ENCODE results near the gene ING5. TPM values are rescaled to one million over a fixed set of nuclear protein-coding genes. Genes with fewer than 3 reads are reported as not detected.

ING5 gene
- polyA plus RNA-seq, 1 experiment: 27.0 TPM

- DNase-seq (ENCODE audit: low read depth): no peak
- no peaks in the 10 kb centered on the region for H3K27me3 ChIP-seq (ENCODE audit: control insufficient read depth, insufficient read depth, low read length)
- H3K4me3 ChIP-seq (ENCODE audit: low read depth, low read length): peak overlapping the region; percentile 82
- ChIA-PET CTCF (interaction anchor here (1.2 to 2.8 kb wide), 7 partner anchors 8 to 144 kb away, joined by 3 to 15 read pairs (median 9); partner anchors contain the start of gene ING5), POLR2A (no interaction called here)
- TF ChIP-seq, protein P1, sequence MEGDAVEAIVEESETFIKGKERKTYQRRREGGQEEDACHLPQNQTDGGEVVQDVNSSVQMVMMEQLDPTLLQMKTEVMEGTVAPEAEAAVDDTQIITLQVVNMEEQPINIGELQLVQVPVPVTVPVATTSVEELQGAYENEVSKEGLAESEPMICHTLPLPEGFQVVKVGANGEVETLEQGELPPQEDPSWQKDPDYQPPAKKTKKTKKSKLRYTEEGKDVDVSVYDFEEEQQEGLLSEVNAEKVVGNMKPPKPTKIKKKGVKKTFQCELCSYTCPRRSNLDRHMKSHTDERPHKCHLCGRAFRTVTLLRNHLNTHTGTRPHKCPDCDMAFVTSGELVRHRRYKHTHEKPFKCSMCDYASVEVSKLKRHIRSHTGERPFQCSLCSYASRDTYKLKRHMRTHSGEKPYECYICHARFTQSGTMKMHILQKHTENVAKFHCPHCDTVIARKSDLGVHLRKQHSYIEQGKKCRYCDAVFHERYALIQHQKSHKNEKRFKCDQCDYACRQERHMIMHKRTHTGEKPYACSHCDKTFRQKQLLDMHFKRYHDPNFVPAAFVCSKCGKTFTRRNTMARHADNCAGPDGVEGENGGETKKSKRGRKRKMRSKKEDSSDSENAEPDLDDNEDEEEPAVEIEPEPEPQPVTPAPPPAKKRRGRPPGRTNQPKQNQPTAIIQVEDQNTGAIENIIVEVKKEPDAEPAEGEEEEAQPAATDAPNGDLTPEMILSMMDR (IDR thresholded peaks at IDR 0.05; ENCODE audit: insufficient read depth, low read depth, low read length): peak; percentile 39; the same call in 1 of the 2 replicates
- peaks cover 3% of the 10 kb centered on the region for H3K36me3 ChIP-seq (ENCODE audit: control insufficient read depth, insufficient read depth, low read length)
Measured at GRCh38 chr2:241734208-241734466, 32.3 kb downstream of the ING5 start.

DNA sequence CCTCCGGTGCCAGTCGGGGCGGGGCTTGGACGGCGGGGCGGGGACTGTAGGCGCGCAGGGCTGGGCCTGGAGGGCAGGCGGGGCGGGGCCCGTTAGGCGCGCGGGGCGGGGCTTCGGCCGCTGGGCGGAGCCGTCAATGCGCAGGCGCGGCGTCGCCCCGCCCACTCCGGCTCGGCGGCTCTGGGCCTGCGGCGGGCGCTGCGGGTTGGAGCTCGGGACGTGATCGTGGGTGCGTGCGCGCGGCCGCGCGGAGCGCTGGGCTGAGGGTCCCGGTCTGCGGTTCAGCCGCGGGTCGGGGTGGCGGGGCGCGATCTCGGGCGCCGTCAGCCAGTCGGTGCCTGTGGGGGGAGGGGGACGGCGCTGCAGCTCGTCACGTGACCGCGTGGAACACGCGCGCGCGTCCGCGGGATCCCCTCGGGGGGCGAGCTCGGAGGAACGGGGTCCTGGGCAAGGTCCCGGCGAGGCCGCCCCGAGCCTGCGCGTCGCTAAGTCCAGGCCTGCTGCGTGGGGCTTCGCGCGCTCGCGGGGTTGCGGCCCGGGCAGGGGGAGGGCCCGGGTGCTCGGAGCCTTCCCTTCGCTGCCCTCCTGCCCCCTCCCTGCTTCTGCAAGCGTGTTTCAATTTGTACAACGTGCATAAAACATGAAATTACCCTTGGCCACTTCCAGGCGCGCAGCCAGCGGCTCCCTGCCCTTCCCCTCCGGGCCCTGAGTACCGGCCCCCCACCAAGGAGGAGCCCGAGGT, 32.8 kb downstream of the ING5 start, which contains the start of gene D2HGDH:
Gene D2HGDH, plus strand, starts transcription at position 164 of the 742 bp plus-strand sequence. CDS start 595 bp downstream, outside the sequence.
- TF ChIP-seq, protein P1 (IDR thresholded peaks at IDR 0.05; ENCODE audit: insufficient read depth, low read depth, low read length): no peak
- ChIA-PET CTCF (interaction anchor here (0.7 to 2.8 kb wide), 8 partner anchors 9 to 144 kb away, joined by 3 to 15 read pairs (median 6); partner anchors contain the start of gene ING5), POLR2A (no interaction called here)
- no peaks in the 10 kb centered on the region for H3K27me3 ChIP-seq (ENCODE audit: control insufficient read depth, insufficient read depth, low read length)
- H3K4me3 ChIP-seq (ENCODE audit: low read depth, low read length): peak within 1 kb of the TSS; percentile 82
- H3K36me3 ChIP-seq (ENCODE audit: control insufficient read depth, insufficient read depth, low read length): peaks cover 5% of the 10 kb centered on the region
- DNase-seq (ENCODE audit: low read depth): peak; percentile 11

- ChIA-PET CTCF (interaction anchor here (1.5 kb wide), 1 partner anchor 142 kb away, joined by 3 read pairs; no protein-coding TSS in a partner anchor), POLR2A (no interaction called here)
- H3K27me3 ChIP-seq (ENCODE audit: control insufficient read depth, insufficient read depth, low read length): no peaks in the 10 kb centered on the region
- no peak overlapping the region for H3K4me3 ChIP-seq (ENCODE audit: low read depth, low read length)
- TF ChIP-seq, protein P1 (IDR thresholded peaks at IDR 0.05; ENCODE audit: insufficient read depth, low read depth, low read length): no peak
- H3K36me3 ChIP-seq (ENCODE audit: control insufficient read depth, insufficient read depth, low read length): peaks cover 10% of the 10 kb centered on the region
- no peak for DNase-seq (ENCODE audit: low read depth)
Measured at GRCh38 chr2:241736111-241736510, 34.3 kb downstream of the ING5 start.

DNA sequence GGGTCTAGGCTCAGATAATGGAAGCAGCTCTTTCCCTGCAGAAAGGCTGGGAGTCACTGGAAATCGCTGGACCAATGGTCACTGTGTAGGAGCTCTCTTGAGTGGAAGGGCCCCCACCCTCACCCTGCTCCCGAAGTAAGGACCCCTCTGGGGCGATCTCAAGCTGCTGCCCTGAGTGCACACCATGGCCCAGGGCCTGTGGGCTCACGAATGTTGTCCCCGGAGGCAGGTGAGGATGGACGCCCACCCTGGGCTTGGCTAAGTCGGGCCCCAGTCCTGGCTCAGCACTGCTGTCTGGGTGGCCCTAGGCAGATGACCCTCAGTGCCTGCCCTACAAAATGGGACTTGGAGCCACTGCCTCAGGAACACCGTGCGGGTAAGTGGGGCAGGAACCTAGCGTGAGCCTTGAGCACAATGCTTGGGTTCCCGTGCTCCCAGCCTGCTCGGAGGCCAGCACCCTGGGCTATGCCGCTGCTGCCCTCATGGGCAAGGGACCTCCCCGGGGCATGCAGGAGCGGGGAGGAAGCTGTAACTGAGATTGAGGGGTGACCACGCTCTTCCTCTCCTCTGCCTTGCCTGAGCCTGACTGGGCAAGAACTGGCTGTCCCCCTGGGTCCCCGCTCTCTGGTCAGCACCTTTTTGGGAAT, 36.3 kb downstream of the ING5 start:
- no peak for DNase-seq (ENCODE audit: low read depth)
- H3K4me3 ChIP-seq (ENCODE audit: low read depth, low read length): no peak overlapping the region
- no peaks in the 10 kb centered on the region for H3K27me3 ChIP-seq (ENCODE audit: control insufficient read depth, insufficient read depth, low read length)
- CTCF ChIA-PET: no interaction called here
- POLR2A ChIA-PET: no interaction called here
- TF ChIP-seq, protein P1 (IDR thresholded peaks at IDR 0.05; ENCODE audit: insufficient read depth, low read depth, low read length): no peak
- peaks cover 12% of the 10 kb centered on the region for H3K36me3 ChIP-seq (ENCODE audit: control insufficient read depth, insufficient read depth, low read length)

DNA sequence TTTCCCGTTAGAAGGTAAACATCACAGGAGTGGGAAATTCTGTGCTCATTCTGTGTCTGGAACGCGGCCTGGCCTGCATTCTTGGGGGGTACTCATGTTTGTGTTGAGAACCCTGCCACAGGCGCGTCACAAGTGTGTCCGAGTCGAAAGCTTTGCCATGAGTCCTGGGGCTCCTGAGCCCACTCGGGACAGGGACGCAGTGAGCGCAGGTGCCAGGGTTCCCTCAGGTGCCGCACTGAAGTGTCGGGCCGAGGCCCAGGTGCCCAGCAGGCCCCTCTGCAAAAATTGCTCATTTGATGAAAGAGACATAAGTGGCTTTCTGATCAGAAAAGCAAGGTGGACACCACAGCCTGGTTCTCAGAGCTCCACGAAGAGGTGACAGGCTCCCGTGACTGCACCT, 37.3 kb downstream of the ING5 start:
- CTCF ChIA-PET: interaction anchor here (1.3 kb wide), 1 partner anchor 19 kb away, joined by 3 read pairs; no protein-coding TSS in a partner anchor

More for the DNA sequence above, 37.3 kb downstream of the ING5 start:
- peaks cover 14% of the 10 kb centered on the region for H3K36me3 ChIP-seq (ENCODE audit: control insufficient read depth, insufficient read depth, low read length)
- no peaks in the 10 kb centered on the region for H3K27me3 ChIP-seq (ENCODE audit: control insufficient read depth, insufficient read depth, low read length)
- H3K4me3 ChIP-seq (ENCODE audit: low read depth, low read length): no peak overlapping the region
- no peak for DNase-seq (ENCODE audit: low read depth)
- TF ChIP-seq, protein P1 (IDR thresholded peaks at IDR 0.05; ENCODE audit: insufficient read depth, low read depth, low read length): no peak
- POLR2A ChIA-PET: no interaction called here

Measured in BJ (cell line).